Thoracic aorta (tissue), 2 donors: Measurements from ENCODE around the gene DKK1. TPM values are rescaled to one million over a fixed set of nuclear protein-coding genes. Genes with fewer than 3 reads are reported as not detected.

Experiments
- ATAC-seq: fragments of 150-250 bp; one replicate; pipeline ENCODE4 v1.8.0; 2017; ENCODE audit warnings: low read depth; ENCODE audit not compliant: insufficient number of reproducible peaks, low FRiP score
- DNase-seq: peaks from one replicate; pipeline ENCODE4 v3.0.0-alpha.2; 2020; ENCODE audit warnings: low spot score
- H3K27ac ChIP-seq, 2 donors: fragments of 200-600 bp; sonication (generic); 1 replicate in 1 of 2; 2 replicates in 1 of 2; pipeline ENCODE4 v1.5.1; 2016; ENCODE audit warnings: mild to moderate bottlenecking in 2 of 2, moderate library complexity in 2 of 2
- H3K27me3 ChIP-seq: fragments of 200-600 bp; sonication (generic); replicated peaks from 2 replicates; pipeline ENCODE4 v1.6.0; 2016; ENCODE audit warnings: mild to moderate bottlenecking; ENCODE audit not compliant: insufficient read depth
- H3K36me3 ChIP-seq: fragments of 200-600 bp; sonication (generic); one replicate; pipeline ENCODE4 v1.5.1; 2016
- H3K4me1 ChIP-seq, 2 donors: fragments of 200-600 bp; sonication (generic); 1 replicate in 1 of 2; 2 replicates in 1 of 2; pipeline versions ENCODE4 v1.5.1 to v1.6.0; 2016; ENCODE audit warnings: low read depth in 2 of 2, mild to moderate bottlenecking in 1 of 2; ENCODE audit not compliant: control insufficient read depth in 1 of 2
- H3K4me3 ChIP-seq: fragments of 200-600 bp; sonication (generic); 2 replicates; pipeline ENCODE4 v1.5.1; 2016; ENCODE audit warnings: mild to moderate bottlenecking
- H3K9me3 ChIP-seq: fragments of 200-600 bp; sonication (generic); 2 replicates; pipeline ENCODE4 v1.5.1; 2016
- total RNA-seq, 2 donors: library from RNA; depleted of rRNA; stranded (reverse); fragments of >200 nt; gene quantifications; one replicate each; pipeline versions ENCODE4 v1.1.0 to v1.2.3, GENCODE V29; 2016
- TF ChIP-seq, protein P1 (sequence below): fragments of 200-600 bp; sonication (generic); IDR thresholded peaks from one replicate; pipeline ENCODE4 v1.5.1; 2019; ENCODE audit warnings: antibody characterized with exemption

Gene DKK1
- total RNA-seq, 2 donors from 2014 or later: 0.78 to 3.2 TPM

DNA sequence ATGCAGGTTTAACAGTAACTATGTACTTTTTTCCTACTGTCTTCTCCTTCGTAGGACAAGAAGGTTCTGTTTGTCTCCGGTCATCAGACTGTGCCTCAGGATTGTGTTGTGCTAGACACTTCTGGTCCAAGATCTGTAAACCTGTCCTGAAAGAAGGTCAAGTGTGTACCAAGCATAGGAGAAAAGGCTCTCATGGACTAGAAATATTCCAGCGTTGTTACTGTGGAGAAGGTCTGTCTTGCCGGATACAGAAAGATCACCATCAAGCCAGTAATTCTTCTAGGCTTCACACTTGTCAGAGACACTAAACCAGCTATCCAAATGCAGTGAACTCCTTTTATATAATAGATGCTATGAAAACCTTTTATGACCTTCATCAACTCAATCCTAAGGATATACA, 2.4 kb downstream of the DKK1 start:
- Histone ChIP-seq H3K27ac (no peak overlapping the region), H3K4me1 (peaks cover 5 to 17% of the 10 kb centered on the region in 2 donors), H3K27me3 (no peaks in the 10 kb centered on the region), H3K4me3 (no peak overlapping the region), H3K36me3 (no peaks in the 10 kb centered on the region), H3K9me3 (no peaks in the 10 kb centered on the region)
- TF ChIP-seq, protein P1, sequence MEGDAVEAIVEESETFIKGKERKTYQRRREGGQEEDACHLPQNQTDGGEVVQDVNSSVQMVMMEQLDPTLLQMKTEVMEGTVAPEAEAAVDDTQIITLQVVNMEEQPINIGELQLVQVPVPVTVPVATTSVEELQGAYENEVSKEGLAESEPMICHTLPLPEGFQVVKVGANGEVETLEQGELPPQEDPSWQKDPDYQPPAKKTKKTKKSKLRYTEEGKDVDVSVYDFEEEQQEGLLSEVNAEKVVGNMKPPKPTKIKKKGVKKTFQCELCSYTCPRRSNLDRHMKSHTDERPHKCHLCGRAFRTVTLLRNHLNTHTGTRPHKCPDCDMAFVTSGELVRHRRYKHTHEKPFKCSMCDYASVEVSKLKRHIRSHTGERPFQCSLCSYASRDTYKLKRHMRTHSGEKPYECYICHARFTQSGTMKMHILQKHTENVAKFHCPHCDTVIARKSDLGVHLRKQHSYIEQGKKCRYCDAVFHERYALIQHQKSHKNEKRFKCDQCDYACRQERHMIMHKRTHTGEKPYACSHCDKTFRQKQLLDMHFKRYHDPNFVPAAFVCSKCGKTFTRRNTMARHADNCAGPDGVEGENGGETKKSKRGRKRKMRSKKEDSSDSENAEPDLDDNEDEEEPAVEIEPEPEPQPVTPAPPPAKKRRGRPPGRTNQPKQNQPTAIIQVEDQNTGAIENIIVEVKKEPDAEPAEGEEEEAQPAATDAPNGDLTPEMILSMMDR: no peak
- DNase-seq: no peak
- no peak for ATAC-seq

DNA sequence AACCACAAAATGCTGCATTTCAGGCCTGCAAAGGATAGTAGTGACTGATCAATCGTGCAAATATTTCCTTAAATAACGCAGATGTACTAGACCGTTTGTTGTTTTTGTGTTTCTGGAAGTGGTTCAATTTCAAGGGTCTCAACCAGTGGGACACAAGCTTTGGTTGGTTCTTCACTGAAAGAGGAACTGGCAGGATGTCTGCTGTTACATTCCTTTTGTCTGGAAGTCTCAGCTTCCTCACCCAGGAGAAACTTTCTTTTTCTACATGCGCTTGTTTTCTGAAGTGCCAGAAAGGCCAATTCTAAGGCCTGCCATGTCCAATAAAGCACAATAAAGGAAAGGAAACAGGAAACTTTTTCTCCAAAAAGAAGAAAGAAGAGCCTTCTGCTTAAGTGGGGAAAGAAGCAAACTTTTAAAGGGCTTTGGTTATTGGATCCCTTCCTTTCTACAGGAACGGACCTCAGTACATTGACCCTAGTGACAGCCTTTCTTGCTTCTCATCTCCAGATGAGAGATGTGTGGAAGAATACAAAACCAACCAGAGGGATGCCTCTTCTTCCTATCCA, 4.1 kb downstream of the DKK1 start:
- ATAC-seq (no peak), DNase-seq (no peak)
- Histone ChIP-seq H3K4me3 (no peak overlapping the region), H3K4me1 (peaks cover 4 to 15% of the 10 kb centered on the region in 2 donors), H3K27ac (no peak overlapping the region), H3K9me3 (no peaks in the 10 kb centered on the region), H3K36me3 (no peaks in the 10 kb centered on the region), H3K27me3 (no peaks in the 10 kb centered on the region)
- TF ChIP-seq, protein P1: no peak

GRCh38 chr10:52318822-52319464, 4.9 kb downstream of the DKK1 start:
- DNase-seq: no peak
- Histone ChIP-seq H3K9me3 (no peaks in the 10 kb centered on the region), H3K36me3 (no peaks in the 10 kb centered on the region), H3K27me3 (no peaks in the 10 kb centered on the region), H3K4me3 (no peak overlapping the region), H3K27ac (no peak overlapping the region), H3K4me1 (peaks cover 0 to 7% of the 10 kb centered on the region in 2 donors)
- TF ChIP-seq, protein P1: no peak
- no peak for ATAC-seq

DNA sequence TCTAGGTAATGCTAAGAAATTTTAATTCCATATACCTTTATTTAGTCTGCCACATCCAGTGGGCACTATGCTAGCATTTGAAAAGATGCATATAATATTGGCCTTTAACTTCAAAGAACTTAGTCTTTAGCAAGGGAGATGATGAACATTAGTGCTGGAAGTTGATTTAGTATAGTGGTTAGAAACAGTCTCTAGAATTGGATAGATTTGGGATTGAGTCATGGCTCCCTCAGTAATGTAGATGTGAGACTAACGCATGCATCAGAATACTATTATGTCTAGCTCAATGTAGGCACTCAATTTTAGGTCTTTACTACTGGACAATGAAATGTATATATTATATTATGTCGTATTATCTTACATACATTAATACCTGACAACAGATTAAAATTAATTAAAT, 5.8 kb downstream of the DKK1 start:
- no peaks in the 10 kb centered on the region for H3K36me3 ChIP-seq
- DNase-seq (no peak), ATAC-seq (no peak)
- H3K27me3 ChIP-seq: no peaks in the 10 kb centered on the region
- no peak overlapping the region for H3K27ac ChIP-seq
- H3K9me3 ChIP-seq: no peaks in the 10 kb centered on the region
- TF ChIP-seq, protein P1: no peak
- H3K4me1 ChIP-seq: no peaks in the 10 kb centered on the region
- no peak overlapping the region for H3K4me3 ChIP-seq

GRCh38 chr10:52322323-52322722, 8.2 kb downstream of the DKK1 start:
- Histone ChIP-seq H3K36me3 (no peaks in the 10 kb centered on the region), H3K4me1 (no peaks in the 10 kb centered on the region), H3K4me3 (no peak overlapping the region), H3K9me3 (no peaks in the 10 kb centered on the region), H3K27me3 (no peaks in the 10 kb centered on the region), H3K27ac (no peak overlapping the region)
- DNase-seq: no peak
- TF ChIP-seq, protein P1: no peak
- no peak for ATAC-seq
